Eye (tissue), 1 donor: ENCODE measurements around the gene IQGAP1.
"Not testable (repeated sequence)": the region's sequence is repeated elsewhere in the genome, so short reads cannot be mapped to it uniquely, and the experiment has no call there.

ENCODE experiments used
- DNase-seq: peaks from one replicate; pipeline ENCODE4 v3.0.0-alpha.2; 2015

Gene IQGAP1

DNA sequence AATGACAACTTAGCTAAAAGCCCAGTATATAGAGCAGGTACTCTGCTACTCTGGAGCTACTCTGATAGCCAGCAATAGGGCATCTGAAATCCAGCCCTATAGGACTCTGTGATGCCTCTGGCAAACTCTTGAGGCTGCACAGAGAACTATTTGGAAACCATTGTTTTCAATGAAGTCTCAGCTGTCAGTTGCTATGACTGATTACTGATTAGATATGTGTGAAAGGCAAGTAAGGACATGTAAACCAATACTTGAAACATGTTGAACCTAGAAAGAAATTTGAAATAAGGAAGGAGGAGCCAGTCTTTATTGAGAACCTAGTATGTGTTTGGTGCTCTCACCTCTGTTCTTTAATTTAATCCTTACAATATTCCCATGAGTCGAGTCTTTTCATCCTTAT lies 101.5 kb downstream of the IQGAP1 start:
- DNase-seq: no peak

DNA sequence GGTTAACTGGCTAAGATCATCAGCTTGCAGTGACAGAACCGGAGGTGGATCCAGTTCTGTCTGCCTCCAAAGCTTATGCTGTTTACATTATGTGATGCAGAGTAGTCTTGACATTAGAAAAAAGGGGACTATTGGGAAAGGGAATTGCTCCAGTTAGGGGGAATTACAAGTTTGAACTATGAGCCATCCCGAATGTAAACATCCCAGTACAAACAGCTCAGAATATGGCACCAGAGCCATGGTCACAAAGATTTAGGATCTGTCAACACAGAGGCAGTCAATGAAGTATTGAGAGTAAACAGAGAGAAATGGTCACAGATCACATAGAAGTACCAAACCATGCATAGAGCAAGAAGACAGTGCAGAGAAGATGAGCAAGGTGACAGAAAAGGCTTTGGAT lies 101.9 kb downstream of the IQGAP1 start:
- no peak for DNase-seq

DNA sequence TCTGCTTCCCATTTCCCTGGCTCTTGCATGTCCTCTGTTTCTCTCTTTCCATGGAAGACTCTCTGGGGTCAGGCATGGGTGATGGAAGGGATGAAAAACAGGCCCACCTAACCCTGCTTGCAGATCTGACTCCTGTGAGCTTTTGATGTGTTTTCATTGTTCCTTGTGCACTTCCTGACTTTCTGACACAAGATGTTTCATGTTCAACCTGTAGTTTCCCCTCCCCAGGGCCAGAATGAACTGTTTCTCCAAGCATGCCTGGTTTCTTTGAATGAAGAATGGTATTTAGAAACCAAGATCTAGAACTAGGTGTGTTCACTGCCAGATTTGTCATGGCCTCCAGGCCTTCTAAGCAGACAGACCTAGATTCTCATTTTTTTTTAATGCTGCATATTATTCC lies 105.6 kb downstream of the IQGAP1 start:
- DNase-seq: no peak

GRCh38 chr15:90495067-90495466 lies 107.0 kb downstream of the IQGAP1 start:
- no peak for DNase-seq

GRCh38 chr15:90496791-90497190 lies 108.7 kb downstream of the IQGAP1 start:
- DNase-seq: no peak

GRCh38 chr15:90497376-90497775 lies 109.3 kb downstream of the IQGAP1 start:
- DNase-seq: no peak

DNA sequence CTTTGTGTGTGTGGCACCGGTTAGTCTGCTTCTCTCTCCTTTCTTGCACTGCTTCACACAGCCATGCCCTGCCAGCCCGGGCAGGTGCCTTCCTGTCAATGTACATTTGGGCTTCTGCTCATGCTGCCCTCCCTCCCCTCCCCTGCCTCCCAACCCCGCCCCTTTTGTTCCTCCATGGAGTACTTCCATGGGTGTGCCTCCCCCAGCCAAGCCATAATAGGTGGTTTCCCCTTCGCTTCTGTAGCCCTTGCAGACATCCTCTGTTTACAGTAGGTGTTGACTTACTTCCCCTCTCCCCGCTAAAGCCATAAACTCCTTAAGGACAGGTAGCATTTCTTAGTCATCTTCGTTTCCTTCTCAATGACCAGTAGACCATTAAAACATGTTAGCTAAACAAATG lies 109.9 kb downstream of the IQGAP1 start:
- DNase-seq: no peak

DNA sequence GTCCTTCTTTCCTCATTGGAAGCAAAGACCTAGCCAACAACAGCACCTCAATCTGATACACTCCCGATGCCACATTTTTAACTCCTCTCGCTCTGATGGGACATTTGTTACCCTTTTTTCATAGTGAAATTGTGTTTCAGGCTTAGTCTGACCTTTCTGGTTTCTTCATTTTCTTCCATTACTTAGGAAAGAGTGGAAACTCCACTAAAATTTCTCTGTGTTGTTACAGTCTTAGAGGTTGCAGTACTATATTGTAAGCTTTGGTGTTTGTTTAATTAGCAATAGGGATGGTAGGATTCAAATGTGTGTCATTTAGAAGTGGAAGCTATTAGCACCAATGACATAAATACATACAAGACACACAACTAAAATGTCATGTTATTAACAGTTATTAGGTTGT lies 112.1 kb downstream of the IQGAP1 start:
- DNase-seq: no peak

- no peak for DNase-seq
Observed at GRCh38 chr15:90501898-90502297, 113.9 kb downstream of the IQGAP1 start.

DNA sequence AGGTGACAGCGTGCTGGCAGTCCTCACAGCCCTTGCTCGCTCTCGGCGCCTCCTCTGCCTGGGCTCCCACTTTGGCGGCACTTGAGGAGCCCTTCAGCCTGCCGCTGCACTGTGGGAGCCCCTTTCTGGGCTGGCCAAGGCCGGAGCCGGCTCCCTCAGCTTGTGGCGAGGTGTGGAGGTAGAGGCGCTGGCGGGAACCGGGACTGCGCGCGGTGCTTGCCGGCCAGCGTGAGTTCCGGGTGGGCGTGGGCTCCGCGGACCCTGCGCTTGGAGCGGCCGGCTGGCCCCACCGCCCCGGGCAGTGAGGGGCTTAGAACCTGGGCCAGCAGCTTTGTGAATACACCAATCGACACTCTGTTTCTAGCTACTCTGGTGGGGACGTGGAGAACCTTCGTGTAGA lies 122.7 kb downstream of the IQGAP1 start:
- not testable (repeated sequence) for DNase-seq

DNA sequence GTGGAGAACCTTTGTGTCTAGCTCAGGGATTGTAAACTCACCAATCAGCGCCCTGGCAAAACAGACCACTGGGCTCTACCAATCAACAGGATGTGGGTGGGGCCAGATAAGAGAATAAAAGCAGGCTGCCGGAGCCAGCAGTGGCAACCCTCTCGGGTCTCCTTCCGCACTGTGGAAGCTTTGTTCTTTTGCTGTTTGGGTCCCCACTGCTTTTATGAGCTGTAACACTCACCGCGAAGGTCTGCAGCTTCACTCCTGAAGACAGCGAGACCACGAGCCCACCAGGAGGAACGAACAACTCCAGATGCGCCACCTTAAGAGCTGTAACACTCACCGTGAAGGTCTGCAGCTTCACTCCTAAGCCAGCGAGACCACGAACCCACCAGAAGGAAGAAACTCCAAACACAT lies 123.2 kb downstream of the IQGAP1 start:
- DNase-seq: not testable (repeated sequence)

- DNase-seq: no peak
Observed at GRCh38 chr15:90512276-90512675, 124.2 kb downstream of the IQGAP1 start.

- no peak for DNase-seq
Observed at GRCh38 chr15:90512981-90513380, 124.9 kb downstream of the IQGAP1 start.

- DNase-seq: no peak
Observed at GRCh38 chr15:90513448-90513847, 125.4 kb downstream of the IQGAP1 start.

DNA sequence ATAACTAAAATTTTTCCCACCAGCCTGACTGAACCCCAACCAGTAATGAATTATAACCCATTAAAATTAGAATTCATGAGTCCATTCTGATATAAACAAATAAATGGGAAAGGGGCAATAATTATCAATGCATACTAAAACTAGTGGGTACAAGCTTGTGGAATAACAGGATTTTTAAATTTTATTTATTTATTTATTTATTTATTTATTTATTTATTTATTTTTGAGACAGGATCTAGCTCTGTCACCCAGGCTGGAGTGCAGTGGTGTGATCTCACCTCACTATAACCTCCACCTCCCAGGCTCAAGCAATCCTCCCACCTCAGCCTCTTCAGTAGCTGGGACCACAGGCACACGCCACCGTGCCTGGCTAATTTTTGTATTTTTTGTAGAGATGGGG lies 125.9 kb downstream of the IQGAP1 start:
- DNase-seq: not testable (repeated sequence)

GRCh38 chr15:90519688-90520087 lies 131.6 kb downstream of the IQGAP1 start:
- DNase-seq: no peak

DNA sequence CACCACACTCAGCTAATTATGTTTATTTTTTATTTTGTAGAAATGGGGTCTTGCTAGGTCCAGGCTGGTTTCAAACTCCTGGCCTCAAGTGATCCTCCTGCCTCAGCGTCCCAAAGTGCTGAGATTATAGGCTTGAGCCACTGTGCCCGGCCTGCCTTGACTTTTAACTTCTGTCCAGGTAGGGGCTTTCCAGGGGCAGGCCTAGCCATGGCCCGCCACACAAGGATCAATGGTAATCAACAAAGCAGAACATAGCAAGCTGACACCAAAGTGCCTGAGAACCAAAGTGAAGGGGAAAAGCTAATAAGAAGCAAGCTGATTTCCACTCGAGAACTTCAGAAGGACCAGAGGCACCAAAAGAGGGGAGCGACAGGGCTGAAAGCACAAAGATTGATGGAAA lies 132.3 kb downstream of the IQGAP1 start:
- DNase-seq: no peak

GRCh38 chr15:90523373-90523772 lies 135.3 kb downstream of the IQGAP1 start:
- no peak for DNase-seq

- DNase-seq: not testable (repeated sequence)
Observed at GRCh38 chr15:90524018-90524803, 136.2 kb downstream of the IQGAP1 start.

DNA sequence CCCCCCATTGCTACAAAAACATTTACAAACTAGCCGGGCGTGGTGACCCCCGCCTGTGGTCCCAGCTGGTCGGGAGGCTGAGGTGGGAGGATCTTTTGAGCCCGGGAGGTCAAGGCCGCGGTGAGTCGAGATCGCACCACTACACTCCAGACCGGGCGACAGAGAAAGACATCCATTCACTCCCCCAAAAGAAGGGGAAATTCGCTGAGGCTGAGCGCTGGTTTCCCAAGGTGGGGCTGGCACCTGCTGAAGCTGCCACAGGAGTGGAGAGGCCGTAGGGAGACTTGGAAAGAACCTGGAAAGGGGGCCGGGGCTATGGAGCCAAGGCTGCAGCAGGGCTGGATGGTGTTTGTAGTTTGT lies 140.9 kb downstream of the IQGAP1 start:
- DNase-seq: no peak

DNA sequence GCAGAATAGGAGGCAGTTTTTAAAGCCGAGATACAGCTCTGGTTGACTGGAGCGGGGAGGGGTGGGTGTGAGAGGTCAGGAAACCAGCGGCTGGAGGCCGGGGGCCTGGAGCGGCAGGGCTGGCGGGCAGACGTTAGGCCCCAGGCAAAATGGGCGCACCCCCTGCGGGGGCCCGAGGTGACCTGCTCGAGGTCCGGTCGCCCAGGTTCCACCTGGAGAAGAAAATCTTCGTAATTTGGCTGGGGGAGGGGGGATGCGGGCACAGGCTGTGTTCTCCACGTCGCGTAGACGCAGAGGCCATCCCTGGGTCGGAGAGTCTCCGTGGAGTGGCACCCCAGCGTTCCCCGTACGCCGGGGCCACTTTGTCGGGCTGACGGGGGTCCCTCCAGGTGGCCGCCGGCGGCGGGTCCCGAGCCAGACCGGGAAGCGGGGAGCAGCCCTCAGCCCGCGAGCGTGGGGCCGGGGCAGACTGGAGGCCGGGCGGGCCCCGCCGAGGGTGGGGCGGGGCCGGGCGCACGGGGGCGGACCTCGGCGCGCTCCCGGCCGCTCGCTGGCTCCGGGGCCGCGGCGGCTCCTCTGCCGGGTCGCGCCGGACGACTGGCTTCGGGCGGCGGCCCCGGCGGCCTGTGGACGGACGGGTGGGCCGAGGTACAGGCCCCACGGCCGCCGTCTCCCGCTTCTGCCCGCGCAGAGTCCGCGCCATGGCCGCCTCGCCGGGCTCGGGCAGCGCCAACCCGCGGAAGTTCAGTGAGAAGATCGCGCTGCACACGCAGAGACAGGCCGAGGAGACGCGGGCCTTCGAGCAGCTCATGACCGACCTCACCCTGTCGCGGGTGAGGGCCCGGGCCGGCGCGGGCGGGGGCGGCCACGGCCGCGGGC lies 141.6 kb downstream of the IQGAP1 start, which contains the start of gene CRTC3:
CRTC3 (plus strand) TSS at position 553 of the 879 bp plus-strand sequence; CDS start at position 702, 149 bp downstream.
- peak; percentile 80 for DNase-seq

DNA sequence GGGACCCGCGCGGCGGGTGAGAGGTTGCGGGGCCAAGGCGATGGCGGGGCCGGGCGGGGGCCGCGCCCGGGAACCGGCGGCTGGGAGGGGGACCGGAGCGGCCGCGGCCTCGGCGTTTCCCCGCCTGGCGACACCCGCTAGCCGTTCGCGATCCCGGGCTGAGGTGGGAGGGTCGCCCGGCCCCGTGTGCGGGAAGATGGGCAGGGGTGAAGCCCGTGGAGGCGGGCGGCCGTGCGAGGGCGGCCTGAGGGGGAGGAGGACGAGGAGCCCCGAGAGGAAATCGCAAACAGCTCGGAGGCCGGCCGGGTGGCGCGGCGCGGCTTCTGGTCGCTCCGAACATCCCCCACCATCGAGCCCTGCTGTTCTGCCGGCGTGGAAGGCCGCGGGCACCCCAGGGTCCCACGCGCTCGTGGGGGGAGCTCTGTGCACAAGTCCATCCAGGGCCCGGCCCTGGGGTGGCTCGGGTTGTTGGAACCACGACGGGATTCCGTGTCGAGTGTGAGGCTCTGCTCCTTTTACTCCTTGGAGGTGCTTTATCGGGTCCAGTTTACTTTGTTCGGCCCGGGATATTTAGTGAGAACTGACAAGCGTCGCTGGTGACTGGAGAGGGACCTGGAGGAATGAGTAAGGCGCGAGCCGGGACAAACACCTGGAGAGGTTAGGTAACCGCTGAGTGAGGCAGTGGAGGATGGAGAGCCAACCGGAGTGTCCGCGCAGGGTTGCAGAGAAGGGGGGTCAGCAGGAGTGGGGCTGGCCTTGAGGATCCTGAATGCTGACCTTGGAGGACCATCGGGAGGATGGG lies 142.4 kb downstream of the IQGAP1 start:
- peak; percentile 86 for DNase-seq

DNA sequence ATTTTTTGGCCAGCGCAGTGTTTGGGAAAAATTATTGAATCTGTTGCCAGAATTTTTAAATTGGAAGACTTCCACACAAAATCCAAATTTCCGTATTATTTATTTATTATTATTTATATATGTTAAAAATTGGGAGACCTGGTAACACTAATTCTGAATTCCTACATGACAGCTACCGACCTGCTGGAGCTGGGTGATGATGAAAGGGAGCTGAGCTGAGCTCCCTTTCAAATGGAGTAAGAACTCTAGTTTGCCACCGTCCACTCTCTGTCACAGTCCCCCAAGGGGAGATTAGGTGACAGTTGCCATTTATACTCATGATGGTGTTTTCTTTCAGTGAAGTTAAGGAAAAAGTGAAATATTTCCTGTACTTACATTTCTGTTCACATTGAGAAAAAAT lies 143.1 kb downstream of the IQGAP1 start:
- no peak for DNase-seq
